Peyer's patch (tissue), 4 donors: ENCODE data around the gene SMAD9.

ENCODE experiments used
- CTCF ChIP-seq, 6 experiments: fragments of 450-650 bp in 4 of 6; fragments of 200-600 bp in 2 of 6; sonication (generic) in 1 of 6; IDR thresholded peaks; one replicate each; pipeline ENCODE4 v1.5.1; 2017 to 2019; ENCODE audit warnings: antibody characterized with exemption in 6 of 6, mild to moderate bottlenecking in 3 of 6, moderate library complexity in 1 of 6
- POLR2A ChIP-seq, 2 donors: fragments of 450-650 bp; IDR thresholded peaks; one replicate each; pipeline ENCODE4 v1.5.1; 2017; ENCODE audit warnings: antibody characterized with exemption in 2 of 2, mild to moderate bottlenecking in 2 of 2, moderate library complexity in 2 of 2

DNA sequence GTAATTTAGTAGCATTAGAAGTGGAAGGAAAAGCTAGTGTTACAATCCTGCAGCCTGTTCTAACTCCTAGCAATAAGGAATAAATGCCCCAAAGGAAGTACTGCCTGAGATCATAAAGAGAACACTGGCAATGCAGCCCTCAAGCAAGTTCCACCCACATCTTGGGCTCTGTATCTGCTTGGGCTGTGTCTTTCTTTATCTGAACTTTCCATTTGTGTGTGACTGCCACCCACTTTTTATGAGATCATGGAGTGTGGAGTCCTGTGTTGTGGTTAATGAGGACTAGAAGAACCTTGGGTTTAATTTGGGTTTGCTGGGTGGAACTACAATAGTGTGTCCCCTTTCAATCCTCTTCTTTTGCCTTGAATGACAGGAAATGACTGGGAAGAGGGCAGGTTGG is 62.8 kb downstream of the SMAD9 start:
- TF ChIP-seq CTCF (IDR thresholded peaks at IDR 0.05) (no peak), POLR2A (IDR thresholded peaks at IDR 0.05) (no peak)
